Right ventricle myocardium inferior (tissue), 1 donor: ENCODE measurements around the gene PKIG. TPM values are rescaled to one million over a fixed set of nuclear protein-coding genes. Genes with fewer than 3 reads are reported as not detected.
"Not testable (repeated sequence)": the region's sequence is repeated elsewhere in the genome, so short reads cannot be mapped to it uniquely, and the experiment has no call there.

ENCODE experiments used
- ATAC-seq: fragments of 200-7000 bp; cut with Tn5 transposase; one replicate; pipeline ENCODE4 v1.9.1; 2020; ENCODE audit warnings: mild to moderate bottlenecking, moderate library complexity
- DNase-seq: peaks from one replicate; pipeline ENCODE4 v3.0.0; 2021; ENCODE audit errors: missing footprints
- intact Hi-C: fragments of 100-400 bp; cut with DNase I; formaldehyde crosslinking; loops from one replicate; pipeline ENCODE4 v1.11.0; 2022
- total RNA-seq: library from RNA; stranded (reverse); fragmentation: NEBNext Ultra II Directional; extraction: Animal tissue kit (Norgen Biotek cat#: 25700); gene quantifications from one replicate; pipeline ENCODE4 v1.2.1, GENCODE V29; 2021
- donor health status: DM: no; HTN: yes; CAD: no; lungs with severe emphysema.

PKIG gene
- total RNA-seq, 1 donor from 2014 or later, result 206 TPM

- DNase-seq, ATAC-seq, intact Hi-C loops: not testable (repeated sequence)
Observed at GRCh38 chr20:44588321-44588720, 5.9 kb downstream of the PKIG start.

GRCh38 chr20:44589537-44589936 lies 7.2 kb downstream of the PKIG start:
- no peak for DNase-seq
- intact Hi-C loops, result no loop called here
- ATAC-seq, result no peak

- ATAC-seq, result no peak
- intact Hi-C loops, result no loop called here
- no peak for DNase-seq
Observed at GRCh38 chr20:44590980-44591778, 8.8 kb downstream of the PKIG start.

GRCh38 chr20:44592366-44592765 lies 10.0 kb downstream of the PKIG start:
- intact Hi-C loops, result no loop called here

GRCh38 chr20:44593751-44594150 lies 11.4 kb downstream of the PKIG start:
- no peak for DNase-seq
- intact Hi-C loops, result no loop called here
- ATAC-seq, result no peak

More at GRCh38 chr20:44592366-44592765, 10.0 kb downstream of the PKIG start:
- no peak for ATAC-seq
- no peak for DNase-seq

- DNase-seq, result no peak
- intact Hi-C loops, result no loop called here
- ATAC-seq, result peak; percentile 42
Observed at GRCh38 chr20:44594730-44595129, 12.4 kb downstream of the PKIG start.

GRCh38 chr20:44596010-44596409 lies 13.6 kb downstream of the PKIG start:
- ATAC-seq (no peak), DNase-seq (no peak)
- intact Hi-C loops, result no loop called here

GRCh38 chr20:44596876-44597275 lies 14.5 kb downstream of the PKIG start:
- DNase-seq (no peak), ATAC-seq (no peak)
- intact Hi-C loops, result no loop called here

- DNase-seq (no peak), ATAC-seq (no peak)
- intact Hi-C loops, result no loop called here
Observed at GRCh38 chr20:44597516-44597915, 15.1 kb downstream of the PKIG start.

GRCh38 chr20:44597930-44598329 lies 15.6 kb downstream of the PKIG start:
- ATAC-seq, result peak; percentile 17
- intact Hi-C loops, result loop anchor here (2.0 kb wide), 1 partner anchor 15 kb away; the partner anchor contains the start of gene PKIG
- DNase-seq, result no peak

- ATAC-seq, result peak; percentile 45
- DNase-seq, result no peak
- intact Hi-C loops, result loop anchor here (2.0 kb wide), 1 partner anchor 16 kb away; the partner anchor contains the start of gene PKIG
Observed at GRCh38 chr20:44598423-44599305, 16.3 kb downstream of the PKIG start.

GRCh38 chr20:44599715-44600114 lies 17.3 kb downstream of the PKIG start:
- intact Hi-C loops, result loop anchor here (2.0 kb wide), 1 partner anchor 17 kb away; the partner anchor contains the start of gene PKIG
- ATAC-seq, result no peak
- DNase-seq, result no peak

- ATAC-seq, result no peak
- intact Hi-C loops, result no loop called here
- DNase-seq, result no peak
Observed at GRCh38 chr20:44600301-44600700, 17.9 kb downstream of the PKIG start.

- DNase-seq, result no peak
- ATAC-seq, result peak; percentile 23
- intact Hi-C loops, result no loop called here
Observed at GRCh38 chr20:44600758-44601201, 18.4 kb downstream of the PKIG start.

GRCh38 chr20:44601236-44601671 lies 18.9 kb downstream of the PKIG start:
- DNase-seq (no peak), ATAC-seq (peak; percentile 63)
- intact Hi-C loops, result no loop called here

- intact Hi-C loops, result no loop called here
Observed at GRCh38 chr20:44601801-44602204, 19.4 kb downstream of the PKIG start.

GRCh38 chr20:44603327-44603726 lies 20.9 kb downstream of the PKIG start:
- intact Hi-C loops, result no loop called here
- ATAC-seq, result no peak
- DNase-seq, result no peak

More at GRCh38 chr20:44601801-44602204, 19.4 kb downstream of the PKIG start:
- ATAC-seq, result peak; percentile 86
- peak; percentile 82 for DNase-seq

- intact Hi-C loops, result no loop called here
- DNase-seq (no peak), ATAC-seq (no peak)
Observed at GRCh38 chr20:44606725-44607441, 24.5 kb downstream of the PKIG start.

- DNase-seq (no peak), ATAC-seq (peak; percentile 32)
- intact Hi-C loops, result no loop called here
Observed at GRCh38 chr20:44609006-44609515, 26.7 kb downstream of the PKIG start.
